ENCODE results near the gene SCFD1.
"Not testable (repeated sequence)": the region's sequence is repeated elsewhere in the genome, so short reads cannot be mapped to it uniquely, and the experiment has no call there.

SCFD1 gene

DNA sequence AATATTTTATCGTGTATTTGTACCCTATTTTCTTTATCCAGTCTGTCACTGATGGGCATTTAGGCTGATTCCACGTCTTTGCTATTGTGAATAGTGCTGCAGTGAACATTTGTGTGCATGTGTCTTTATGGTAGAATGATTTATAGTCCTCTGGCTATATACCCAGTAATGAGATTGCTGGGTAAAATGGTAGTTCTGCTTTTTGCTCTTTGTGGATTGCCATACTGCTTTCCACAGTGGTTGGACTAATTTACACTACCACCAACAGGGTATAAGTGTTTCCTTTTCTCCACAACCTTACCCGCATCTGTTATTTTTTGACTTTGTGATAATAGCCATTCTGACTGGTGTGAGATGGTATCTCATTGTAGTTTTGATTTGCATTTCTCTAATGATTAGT, 47.3 kb upstream of the SCFD1 start:
- H3K4me2 ChIP-seq (ENCODE audit: low read length, poor library complexity, severe bottlenecking); H3K4me3 ChIP-seq (ENCODE audit: insufficient read depth in 1 of 2, low read depth in 1 of 2, low read length in 2 of 2); H3K36me3 ChIP-seq (ENCODE audit: control insufficient read depth in 1 of 2, insufficient read depth in 2 of 2, low read depth in 1 of 2, low read length in 2 of 2); H2BK120ac ChIP-seq (ENCODE audit: low read depth, low read length); H4K91ac ChIP-seq (ENCODE audit: low read length); H2BK12ac ChIP-seq (ENCODE audit: low read length in 2 of 2); H2AFZ ChIP-seq (ENCODE audit: low read depth, low read length); H3K23ac ChIP-seq (ENCODE audit: low read length in 2 of 2); H2BK15ac ChIP-seq (ENCODE audit: low read depth, poor library complexity, severe bottlenecking); H3K9me3 ChIP-seq (ENCODE audit: control insufficient read depth, low read length); H2BK5ac ChIP-seq (ENCODE audit: low read depth, low read length, poor library complexity, severe bottlenecking); H3K14ac ChIP-seq (ENCODE audit: low read length in 2 of 2); H3K9ac ChIP-seq (ENCODE audit: low read length); H4K8ac ChIP-seq (ENCODE audit: low read length); H3K4ac ChIP-seq (ENCODE audit: low read depth in 1 of 2, low read length in 2 of 2); H2AK5ac ChIP-seq (ENCODE audit: low read length, severe bottlenecking); H3K4me1 ChIP-seq (ENCODE audit: control insufficient read depth, insufficient read depth, low read depth, low read length); H3K27me3 ChIP-seq (ENCODE audit: control insufficient read depth in 1 of 2, insufficient read depth in 1 of 2, low read length in 2 of 2); DNase-seq; H3K18ac ChIP-seq (ENCODE audit: low read depth in 1 of 2, low read length in 2 of 2); H3K79me1 ChIP-seq (replicated peaks; ENCODE audit: low read length, poor library complexity, severe bottlenecking); H3K27ac ChIP-seq (ENCODE audit: low read length, poor library complexity, severe bottlenecking): not testable (repeated sequence)
- 94% methylated on average over 3 of the region's 3 CpGs for WGBS

DNA sequence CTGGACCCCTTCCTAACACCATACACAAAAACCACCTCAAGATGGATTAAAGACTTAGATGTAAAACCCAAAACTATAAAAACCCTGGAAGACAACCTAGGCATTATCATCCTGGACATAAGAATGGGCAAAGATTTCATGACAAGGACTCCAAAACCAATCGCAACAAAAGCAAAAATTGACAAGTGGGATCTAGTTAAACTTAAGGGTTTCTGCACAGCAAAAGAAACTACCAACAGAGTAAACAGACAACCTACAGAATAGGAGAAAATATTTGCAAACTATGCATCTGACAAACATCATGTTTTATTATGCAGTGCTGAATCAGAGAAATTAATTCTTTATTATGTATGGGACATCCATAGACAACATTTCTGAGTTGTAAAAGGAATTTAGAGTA, 45.8 kb upstream of the SCFD1 start:
- H2BK12ac ChIP-seq (ENCODE audit: low read length in 2 of 2); H3K23ac ChIP-seq (ENCODE audit: low read length in 2 of 2); DNase-seq; H2BK120ac ChIP-seq (ENCODE audit: low read depth, low read length); H2AK5ac ChIP-seq (ENCODE audit: low read length, severe bottlenecking); H3K4me1 ChIP-seq (ENCODE audit: control insufficient read depth, insufficient read depth, low read depth, low read length); H2AFZ ChIP-seq (ENCODE audit: low read depth, low read length); H2BK15ac ChIP-seq (ENCODE audit: low read depth, poor library complexity, severe bottlenecking); H3K9ac ChIP-seq (ENCODE audit: low read length); H3K36me3 ChIP-seq (ENCODE audit: control insufficient read depth in 1 of 2, insufficient read depth in 2 of 2, low read depth in 1 of 2, low read length in 2 of 2); H3K27ac ChIP-seq (ENCODE audit: low read length, poor library complexity, severe bottlenecking); H3K79me1 ChIP-seq (replicated peaks; ENCODE audit: low read length, poor library complexity, severe bottlenecking); H2BK5ac ChIP-seq (ENCODE audit: low read depth, low read length, poor library complexity, severe bottlenecking); H3K9me3 ChIP-seq (ENCODE audit: control insufficient read depth, low read length); H3K14ac ChIP-seq (ENCODE audit: low read length in 2 of 2); H3K4me2 ChIP-seq (ENCODE audit: low read length, poor library complexity, severe bottlenecking); H3K4ac ChIP-seq (ENCODE audit: low read depth in 1 of 2, low read length in 2 of 2); H4K8ac ChIP-seq (ENCODE audit: low read length); H3K18ac ChIP-seq (ENCODE audit: low read depth in 1 of 2, low read length in 2 of 2); H4K91ac ChIP-seq (ENCODE audit: low read length); H3K4me3 ChIP-seq (ENCODE audit: insufficient read depth in 1 of 2, low read depth in 1 of 2, low read length in 2 of 2); H3K27me3 ChIP-seq (ENCODE audit: control insufficient read depth in 1 of 2, insufficient read depth in 1 of 2, low read length in 2 of 2): not testable (repeated sequence)
- 100% methylated on average over 1 of the region's 1 CpG for WGBS

DNA sequence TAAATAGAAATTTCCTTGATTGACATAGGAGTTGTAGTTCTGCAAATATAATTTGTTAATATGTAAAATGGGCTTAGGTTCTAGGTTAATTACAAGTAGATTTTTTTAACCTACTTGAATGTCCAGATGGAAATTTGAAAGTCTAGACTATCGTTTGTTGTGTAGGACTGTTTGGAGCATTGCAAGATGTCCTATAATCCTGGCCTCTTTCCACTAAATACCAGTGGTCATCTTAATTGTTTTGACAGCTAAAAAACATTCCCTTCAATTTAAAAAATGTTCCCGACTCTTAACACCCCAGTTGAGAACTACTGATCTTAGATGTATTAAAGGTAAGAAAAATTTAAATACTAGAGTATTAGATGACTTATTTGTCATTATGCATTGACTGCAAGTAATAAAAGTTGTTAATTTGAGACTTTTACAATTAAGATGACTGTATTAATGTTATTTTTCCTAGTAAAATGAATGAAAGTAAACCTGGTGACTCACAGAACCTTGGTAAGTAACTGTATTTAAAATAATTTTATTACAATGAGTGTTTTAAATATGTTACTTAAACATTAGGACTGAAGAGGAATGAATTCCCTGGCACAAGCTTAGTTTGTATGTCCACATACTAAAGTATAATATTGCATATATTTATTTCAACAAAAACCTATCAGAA, 41.4 kb upstream of the SCFD1 start:
- no peak overlapping the region for H3K14ac ChIP-seq (ENCODE audit: low read length in 2 of 2)
- no peak overlapping the region for H2BK120ac ChIP-seq (ENCODE audit: low read depth, low read length)
- no peak overlapping the region for H2BK12ac ChIP-seq (ENCODE audit: low read length in 2 of 2)
- no peak overlapping the region for H4K91ac ChIP-seq (ENCODE audit: low read length)
- H3K4ac ChIP-seq (ENCODE audit: low read depth in 1 of 2, low read length in 2 of 2), result no peak overlapping the region
- H3K36me3 ChIP-seq (ENCODE audit: control insufficient read depth in 1 of 2, insufficient read depth in 2 of 2, low read depth in 1 of 2, low read length in 2 of 2), result peaks cover 3 to 18% of the 10 kb centered on the region in 2 experiments
- H3K18ac ChIP-seq (ENCODE audit: low read depth in 1 of 2, low read length in 2 of 2), result no peak overlapping the region
- no peaks in the 10 kb centered on the region for H3K4me1 ChIP-seq (ENCODE audit: control insufficient read depth, insufficient read depth, low read depth, low read length)
- H3K9me3 ChIP-seq (ENCODE audit: control insufficient read depth, low read length), result peaks cover 5% of the 10 kb centered on the region
- no peak overlapping the region for H3K9ac ChIP-seq (ENCODE audit: low read length)
- no peaks in the 10 kb centered on the region for H3K27me3 ChIP-seq (ENCODE audit: control insufficient read depth in 1 of 2, insufficient read depth in 1 of 2, low read length in 2 of 2)
- no peak overlapping the region for H2AFZ ChIP-seq (ENCODE audit: low read depth, low read length)
- no peak overlapping the region for H4K8ac ChIP-seq (ENCODE audit: low read length)
- WGBS, result no CpG with 5 or more reads among the region's 2 CpGs
- DNase-seq, result no peak
- H2BK5ac ChIP-seq (ENCODE audit: low read depth, low read length, poor library complexity, severe bottlenecking), result no peak overlapping the region
- H2BK15ac ChIP-seq (ENCODE audit: low read depth, poor library complexity, severe bottlenecking), result no peak overlapping the region
- H3K4me3 ChIP-seq (ENCODE audit: insufficient read depth in 1 of 2, low read depth in 1 of 2, low read length in 2 of 2), result no peak overlapping the region
- H3K79me1 ChIP-seq (replicated peaks; ENCODE audit: low read length, poor library complexity, severe bottlenecking), result peaks cover under 1% of the 10 kb centered on the region
- no peak overlapping the region for H3K27ac ChIP-seq (ENCODE audit: low read length, poor library complexity, severe bottlenecking)
- H3K4me2 ChIP-seq (ENCODE audit: low read length, poor library complexity, severe bottlenecking), result no peak overlapping the region
- H2AK5ac ChIP-seq (ENCODE audit: low read length, severe bottlenecking), result no peak overlapping the region
- H3K23ac ChIP-seq (ENCODE audit: low read length in 2 of 2), result no peak overlapping the region

DNA sequence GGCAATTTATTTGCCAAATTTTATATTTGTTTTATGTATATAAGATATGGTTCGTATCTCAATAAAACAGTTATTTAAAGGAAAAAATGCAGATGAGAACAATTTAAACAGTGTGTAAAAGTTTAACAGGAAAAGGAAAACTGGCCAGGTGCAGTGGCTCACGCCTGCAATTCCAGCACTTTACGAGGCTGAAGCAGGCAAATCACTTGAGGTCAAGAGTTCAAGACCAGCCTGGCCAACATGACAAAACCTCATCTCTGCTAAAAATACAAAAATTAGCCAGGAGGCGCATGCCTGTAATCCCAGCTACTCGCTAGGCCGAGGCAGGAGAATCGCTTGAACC, 40.9 kb upstream of the SCFD1 start:
- Histone ChIP-seq H3K27ac (ENCODE audit: low read length, poor library complexity, severe bottlenecking) (no peak overlapping the region), H3K4me1 (ENCODE audit: control insufficient read depth, insufficient read depth, low read depth, low read length) (no peaks in the 10 kb centered on the region), H3K4me2 (ENCODE audit: low read length, poor library complexity, severe bottlenecking) (no peak overlapping the region), H4K91ac (ENCODE audit: low read length) (no peak overlapping the region), H3K18ac (ENCODE audit: low read depth in 1 of 2, low read length in 2 of 2) (no peak overlapping the region), H2AK5ac (ENCODE audit: low read length, severe bottlenecking) (no peak overlapping the region), H3K23ac (ENCODE audit: low read length in 2 of 2) (no peak overlapping the region), H3K36me3 (ENCODE audit: control insufficient read depth in 1 of 2, insufficient read depth in 2 of 2, low read depth in 1 of 2, low read length in 2 of 2) (peaks cover 3 to 18% of the 10 kb centered on the region in 2 experiments), H4K8ac (ENCODE audit: low read length) (no peak overlapping the region), H2BK5ac (ENCODE audit: low read depth, low read length, poor library complexity, severe bottlenecking) (no peak overlapping the region), H3K79me1 (replicated peaks; ENCODE audit: low read length, poor library complexity, severe bottlenecking) (peaks cover 5% of the 10 kb centered on the region), H2BK15ac (ENCODE audit: low read depth, poor library complexity, severe bottlenecking) (no peak overlapping the region), H3K4ac (ENCODE audit: low read depth in 1 of 2, low read length in 2 of 2) (no peak overlapping the region), H3K9me3 (ENCODE audit: control insufficient read depth, low read length) (peaks cover 5% of the 10 kb centered on the region), H3K27me3 (ENCODE audit: control insufficient read depth in 1 of 2, insufficient read depth in 1 of 2, low read length in 2 of 2) (no peaks in the 10 kb centered on the region), H2BK12ac (ENCODE audit: low read length in 2 of 2) (no peak overlapping the region), H2AFZ (ENCODE audit: low read depth, low read length) (no peak overlapping the region), H3K9ac (ENCODE audit: low read length) (no peak overlapping the region), H3K14ac (ENCODE audit: low read length in 2 of 2) (no peak overlapping the region), H2BK120ac (ENCODE audit: low read depth, low read length) (no peak overlapping the region), H3K4me3 (ENCODE audit: insufficient read depth in 1 of 2, low read depth in 1 of 2, low read length in 2 of 2) (no peak overlapping the region)
- DNase-seq, result no peak
- 90% methylated on average over 7 of the region's 7 CpGs for WGBS
